GM19099 (cell line): ENCODE measurements around the gene GJB3.

Experiments used
- POLR2A ChIP-seq: IDR thresholded peaks from 3 replicates; pipeline ENCODE4 v1.6.1; 2011; ENCODE audit warnings: low read depth; ENCODE audit not compliant: insufficient read length; ENCODE audit errors: extremely low read depth

GJB3 gene

GRCh38 chr1:34754964-34755637, 25.9 kb upstream of the GJB3 start, which contains the start of gene GJB5:
Gene GJB5, plus strand, starts transcription at chr1:34755047. Its CDS starts 2,284 bp downstream, at chr1:34757331.
- TF ChIP-seq POLR2A, result no peak

GRCh38 chr1:34755961-34756360, 25.1 kb upstream of the GJB3 start:
- TF ChIP-seq POLR2A, result no peak

GRCh38 chr1:34757386-34757785, 23.6 kb upstream of the GJB3 start:
- no peak for TF ChIP-seq POLR2A

GRCh38 chr1:34758751-34759150, 22.3 kb upstream of the GJB3 start:
- TF ChIP-seq POLR2A, result no peak

- TF ChIP-seq POLR2A, result no peak
Measured at GRCh38 chr1:34759503-34760357, 21.3 kb upstream of the GJB3 start, which contains the start of gene GJB4. Gene GJB4, plus strand, starts transcription at chr1:34759740. Its CDS starts 1,515 bp downstream, at chr1:34761255.

- TF ChIP-seq POLR2A, result no peak
Measured at GRCh38 chr1:34761176-34761761, 19.7 kb upstream of the GJB3 start.

GRCh38 chr1:34761776-34762307, 19.2 kb upstream of the GJB3 start:
- TF ChIP-seq POLR2A, result no peak

- no peak for TF ChIP-seq POLR2A
Measured at GRCh38 chr1:34762474-34763141, 18.4 kb upstream of the GJB3 start.

- TF ChIP-seq POLR2A, result no peak
Measured at GRCh38 chr1:34763142-34763781, 17.8 kb upstream of the GJB3 start.

- TF ChIP-seq POLR2A, result no peak
Measured at GRCh38 chr1:34768856-34769255, 12.2 kb upstream of the GJB3 start.

- no peak for TF ChIP-seq POLR2A
Measured at GRCh38 chr1:34770891-34771504, 10.0 kb upstream of the GJB3 start.

GRCh38 chr1:34771573-34772371, 9.2 kb upstream of the GJB3 start:
- no peak for TF ChIP-seq POLR2A

- TF ChIP-seq POLR2A, result no peak
Measured at GRCh38 chr1:34774957-34775356, 6.1 kb upstream of the GJB3 start.
